SW480 (cell line): ENCODE results near the gene A4GALT.

ENCODE experiments used
- DNase-seq: peaks from one replicate; pipeline ENCODE4 v3.0.0-alpha.2; 2016; ENCODE audit warnings: low spot score

The A4GALT gene

GRCh38 chr22:42702675-42703074 is 18.0 kb downstream of the A4GALT start:
- DNase-seq, result no peak

- no peak for DNase-seq
Observed at GRCh38 chr22:42701694-42702093, 19.0 kb downstream of the A4GALT start.

- no peak for DNase-seq
Observed at GRCh38 chr22:42700901-42701300, 19.8 kb downstream of the A4GALT start.

GRCh38 chr22:42700355-42700754 is 20.3 kb downstream of the A4GALT start:
- DNase-seq, result no peak

GRCh38 chr22:42699976-42700352 is 20.7 kb downstream of the A4GALT start:
- DNase-seq, result no peak

GRCh38 chr22:42699281-42699975 is 21.2 kb downstream of the A4GALT start:
- no peak for DNase-seq

- peak; percentile 62 for DNase-seq
Observed at GRCh38 chr22:42697542-42698013, 23.1 kb downstream of the A4GALT start.

- no peak for DNase-seq
Observed at GRCh38 chr22:42696331-42696967, 24.2 kb downstream of the A4GALT start.

GRCh38 chr22:42695294-42695693 is 25.4 kb downstream of the A4GALT start:
- DNase-seq, result no peak

- no peak for DNase-seq
Observed at GRCh38 chr22:42693763-42694683, 26.6 kb downstream of the A4GALT start.

GRCh38 chr22:42693055-42693762 is 27.5 kb downstream of the A4GALT start:
- no peak for DNase-seq

GRCh38 chr22:42692239-42693054 is 28.2 kb downstream of the A4GALT start:
- DNase-seq, result no peak

GRCh38 chr22:42691440-42691839 is 29.2 kb downstream of the A4GALT start:
- no peak for DNase-seq

GRCh38 chr22:42688241-42689211 is 32.1 kb downstream of the A4GALT start:
- DNase-seq, result peak; percentile 21

- DNase-seq, result no peak
Observed at GRCh38 chr22:42686756-42687491, 33.7 kb downstream of the A4GALT start.

- no peak for DNase-seq
Observed at GRCh38 chr22:42685941-42686653, 34.6 kb downstream of the A4GALT start.

GRCh38 chr22:42684462-42685195 is 36.0 kb downstream of the A4GALT start:
- DNase-seq, result no peak
